HCT116 (cell line): ENCODE measurements around the gene TRIM37.

Source experiments
- CBX3 ChIP-seq: IDR thresholded peaks from 2 replicates; pipeline ENCODE4 v1.6.1; 2012; ENCODE audit warnings: low read depth
- CTCF ChIP-seq, 3 experiments: fragments of 200-600 bp in 1 of 3; sonication (generic) in 1 of 3; IDR thresholded peaks in 2 of 3; conservative IDR thresholded peaks in 1 of 3; 2 replicates each; pipeline ENCODE4 v1.5.1; 2012 to 2017; ENCODE audit warnings: low read depth in 2 of 3, low read length in 2 of 3, antibody characterized with exemption in 1 of 3, borderline replicate concordance in 1 of 3, control low read depth in 1 of 3, mild to moderate bottlenecking in 1 of 3, mixed read lengths in 1 of 3, mixed run types in 1 of 3, moderate library complexity in 1 of 3; ENCODE audit not compliant: insufficient read depth in 1 of 3
- EGR1 ChIP-seq: IDR thresholded peaks from 2 replicates; pipeline ENCODE4 v1.6.1; 2012; ENCODE audit warnings: low read depth
- ELF1 ChIP-seq: IDR thresholded peaks from 2 replicates; pipeline ENCODE4 v1.6.1; 2012; ENCODE audit warnings: low read depth, borderline replicate concordance
- FOSL1 ChIP-seq: IDR thresholded peaks from 2 replicates; pipeline ENCODE4 v1.6.1; 2012; ENCODE audit warnings: low read depth
- JUND ChIP-seq: IDR thresholded peaks from 2 replicates; pipeline ENCODE4 v1.6.1; 2012
- MAX ChIP-seq: IDR thresholded peaks from 2 replicates; pipeline ENCODE4 v1.6.1; 2012
- POLR2A ChIP-seq: IDR thresholded peaks from 2 replicates; pipeline ENCODE4 v1.7.0; 2011; ENCODE audit warnings: borderline replicate concordance; ENCODE audit not compliant: insufficient read depth, insufficient read length; ENCODE audit errors: extremely low read depth
- POLR2AphosphoS5 ChIP-seq: IDR thresholded peaks from 2 replicates; pipeline ENCODE4 v1.6.1; 2011; ENCODE audit warnings: mild to moderate bottlenecking, low read depth, low read length, moderate library complexity
- REST ChIP-seq: IDR thresholded peaks from 2 replicates; pipeline ENCODE4 v1.6.1; 2012; ENCODE audit warnings: low read depth
- SP1 ChIP-seq: IDR thresholded peaks from 2 replicates; pipeline ENCODE4 v1.6.1; 2012; ENCODE audit warnings: low read depth
- YY1 ChIP-seq: IDR thresholded peaks from 2 replicates; pipeline ENCODE4 v1.6.1; 2011; ENCODE audit warnings: low read length, low read depth, moderate library complexity, mild to moderate bottlenecking; ENCODE audit not compliant: insufficient replicate concordance; ENCODE audit errors: extremely low read depth
- ZNF274 ChIP-seq: fragments of 200-500 bp; sonication (Bioruptor generic); IDR thresholded peaks from 2 replicates; pipeline ENCODE4 v1.6.1; 2014; ENCODE audit warnings: mild to moderate bottlenecking, low read depth, low read length, inconsistent platforms

DNA sequence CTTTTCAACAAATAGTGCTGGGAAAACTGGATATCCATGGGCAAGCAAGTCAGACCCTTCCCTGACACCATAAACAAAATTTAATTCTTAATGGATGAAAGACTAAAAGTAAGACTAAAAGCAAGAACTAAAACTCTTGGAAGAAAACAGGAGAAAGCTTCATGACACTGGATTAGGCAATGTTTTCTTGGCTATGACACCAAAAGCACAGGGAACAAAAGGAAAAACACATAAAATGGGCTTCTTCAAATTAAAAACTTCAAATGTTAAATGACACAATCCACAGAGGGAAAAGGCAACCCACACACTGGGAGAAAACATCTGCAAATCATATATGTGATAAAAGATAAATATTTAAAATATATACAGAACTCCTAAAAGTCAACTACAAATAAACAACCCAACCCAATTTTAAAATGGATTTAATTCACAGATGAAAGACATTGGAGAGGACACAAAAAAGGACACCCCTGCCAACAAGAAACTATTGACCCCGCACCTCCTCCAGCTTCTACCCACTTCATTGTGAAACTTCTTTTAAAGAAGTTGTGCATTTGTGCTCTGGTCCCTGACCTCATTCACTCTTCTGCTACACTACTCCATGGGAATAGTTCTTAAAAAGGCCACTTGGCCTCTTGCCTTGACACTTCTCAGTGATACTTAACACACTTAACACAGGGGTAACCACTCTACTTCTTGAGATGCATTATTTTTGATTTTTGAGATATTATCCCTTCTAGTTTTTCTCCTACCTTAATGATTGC, 80.3 kb downstream of the TRIM37 start:
- TF ChIP-seq CTCF (IDR thresholded peaks at IDR 0.05 in 2 of 3, conservative IDR thresholded peaks at IDR 0.05 in 1 of 3; ENCODE audit: borderline replicate concordance in 1 of 3, insufficient read depth in 1 of 3, low read depth in 2 of 3, low read length in 2 of 3) (no peak), POLR2AphosphoS5 (no peak), ELF1 (no peak), MAX (no peak), POLR2A (no peak), JUND (no peak), REST (no peak), FOSL1 (no peak), ZNF274 (no peak), EGR1 (no peak), YY1 (no peak), CBX3 (no peak), SP1 (no peak)
